ENCODE results near the gene MAP3K5. TPM values are rescaled to one million over a fixed set of nuclear protein-coding genes. Genes with fewer than 3 reads are reported as not detected.

Gene MAP3K5
- total and polyA plus RNA-seq, 2 of the 8 experiments (the other 6 are each of a cell fraction or from before 2014, with no cell fraction given), result 0.63 to 2.6 TPM

DNA sequence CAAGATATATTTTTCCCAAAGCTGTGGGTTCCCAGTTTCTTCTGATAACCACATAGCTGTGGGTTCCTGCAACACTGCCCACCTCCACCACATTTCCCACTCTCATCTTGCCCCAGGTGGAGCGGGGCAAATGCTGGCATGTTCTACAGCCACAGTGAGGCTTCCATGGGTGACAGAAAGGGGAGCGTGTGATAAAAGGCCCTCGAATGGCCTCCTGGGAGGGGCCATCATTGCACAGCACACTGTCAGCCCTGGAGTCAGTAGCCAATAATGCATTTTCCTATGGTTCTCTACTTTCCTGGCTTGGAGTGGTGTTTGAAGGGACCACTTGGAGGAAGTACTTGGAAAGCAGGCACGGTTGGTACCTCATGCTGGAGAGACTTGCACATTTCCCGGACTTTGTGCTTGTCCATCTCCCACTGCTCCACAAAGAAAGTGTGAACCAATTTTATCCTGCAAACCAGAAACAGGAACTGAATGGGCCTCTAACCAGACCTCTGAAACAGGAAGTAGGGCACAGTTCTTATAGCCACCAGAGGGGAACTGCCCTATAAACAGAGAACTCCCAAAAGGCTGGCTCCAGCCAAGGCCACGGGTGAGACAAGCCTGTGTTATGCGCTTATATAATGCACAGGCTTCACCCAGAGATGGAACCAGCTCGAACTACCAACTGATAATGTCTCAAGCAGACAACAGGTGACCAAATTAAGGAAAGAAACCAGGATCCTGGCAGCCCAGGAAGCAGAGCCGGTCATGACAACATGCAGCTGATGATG lies 8.6 kb downstream of the MAP3K5 start:
- Histone ChIP-seq H4K8ac (ENCODE audit: extremely low read depth, insufficient read depth, low read length) (0 out of 2 replicates have a peak overlapping the region, but pooled peaks have one; percentile 18), H3K27me3 (replicated peaks in 1 of 4; ENCODE audit: control insufficient read depth in 3 of 4, extremely low read depth in 1 of 4, insufficient read depth in 3 of 4, low read length in 3 of 4) (no peaks in the 10 kb centered on the region), H2BK20ac (ENCODE audit: low read length) (no peak overlapping the region), H2AFZ (ENCODE audit: low read length) (no peak overlapping the region), H2BK15ac (ENCODE audit: low read length) (no peak overlapping the region), H3K9ac (replicated peaks in 1 of 4; ENCODE audit: extremely low read depth in 1 of 4, low read depth in 3 of 4, low read length in 3 of 4) (no peak overlapping the region), H3K36me3 (ENCODE audit: control insufficient read depth in 2 of 4, insufficient read depth in 4 of 4, low read length in 3 of 4) (no peaks in the 10 kb centered on the region), H4K5ac (ENCODE audit: insufficient read length, low read depth, low read length) (no peak overlapping the region), H2AK5ac (ENCODE audit: low read depth, low read length) (no peak overlapping the region), H2BK5ac (ENCODE audit: low read depth, low read length) (0 out of 2 replicates have a peak overlapping the region, but pooled peaks have one; percentile 9), H3K14ac (ENCODE audit: insufficient read length) (no peak overlapping the region), H3K79me2 (ENCODE audit: control insufficient read depth in 1 of 2, insufficient read depth in 2 of 2, low read length in 2 of 2) (no peaks in the 10 kb centered on the region), H3K4ac (replicated peaks; ENCODE audit: insufficient read length, low read depth, low read length) (no peak overlapping the region), H3K4me2 (ENCODE audit: insufficient read depth in 1 of 2, low read depth in 2 of 2, low read length in 2 of 2) (no peak overlapping the region), H4K91ac (replicated peaks; ENCODE audit: insufficient read length, low read length) (no peak overlapping the region), H3K23me2 (ENCODE audit: low read depth, low read length) (no peaks in the 10 kb centered on the region), H3K79me1 (ENCODE audit: low read depth, low read length) (no peaks in the 10 kb centered on the region), H3K27ac (ENCODE audit: low read depth, low read length) (no peak overlapping the region), H4K20me1 (replicated peaks in 1 of 2; ENCODE audit: control insufficient read depth in 1 of 2, insufficient read depth in 2 of 2, low read length in 2 of 2) (no peaks in the 10 kb centered on the region), H2BK120ac (replicated peaks; ENCODE audit: low read depth, low read length) (no peak overlapping the region), H3K18ac (ENCODE audit: extremely low read depth, low read length) (no peak overlapping the region), H3K4me3 (ENCODE audit: extremely low read depth in 1 of 4, insufficient read depth in 2 of 4, low read depth in 3 of 4, low read length in 4 of 4) (no peak overlapping the region), H3K56ac (replicated peaks; ENCODE audit: insufficient read length, low read depth, low read length) (no peak overlapping the region), H2BK12ac (ENCODE audit: low read depth, low read length) (no peak overlapping the region), H3K23ac (ENCODE audit: insufficient read length) (no peak overlapping the region), H3K9me3 (ENCODE audit: insufficient read depth in 2 of 2, low read depth in 1 of 2, low read length in 1 of 2) (no peaks in the 10 kb centered on the region), H3K4me1 (replicated peaks in 1 of 4; ENCODE audit: control insufficient read depth in 3 of 4, insufficient read depth in 4 of 4, low read length in 3 of 4) (peaks cover 0 to 4% (median 1%) of the 10 kb centered on the region in 4 experiments; a peak in 2 of 7 replicates)
- 91% methylated on average over 9 of the region's 9 CpGs; no CpG with 5 or more reads in 1 of the 2 experiments for WGBS, 2 experiments (ENCODE audit: extremely low coverage in 1 of 2, insufficient coverage in 1 of 2, insufficient read length in 1 of 2, insufficient replicate concordance in 2 of 2, low coverage in 1 of 2, low lambda C conversion rate in 2 of 2, missing lambda C conversion rate in 1 of 2)
- no peak for DNase-seq (ENCODE audit: low read depth in 1 of 2, low spot score in 2 of 2)
- ChIA-PET CTCF (ENCODE audit: partially characterized antibody) (no interaction called here), POLR2A (ENCODE audit: partially characterized antibody) (interaction anchor here (0.8 to 1.8 kb wide), 2 partner anchors 10 to 132 kb away, joined by 3 to 5 read pairs; no protein-coding TSS in a partner anchor)
- no peak for TF ChIP-seq BRCA1 (IDR thresholded peaks at IDR 0.05; ENCODE audit: low read depth, low read length)
- no peak for FAIRE-seq

Measured in H1 (cell line).